ENCODE data around the gene SLC37A1.

SLC37A1 gene

GRCh38 chr21:42489991-42490390 lies 23.7 kb upstream of the SLC37A1 start:
- Histone ChIP-seq H3K27me3 (ENCODE audit: insufficient read depth, poor library complexity, severe bottlenecking) (peaks cover 5% of the 10 kb centered on the region), H3K4me3 (replicated peaks; ENCODE audit: insufficient read depth, low read length) (no peak overlapping the region), H3K27ac (replicated peaks) (no peak overlapping the region)
- no peak for DNase-seq (ENCODE audit: low read depth in 1 of 2, low spot score in 1 of 2)
- no peak for TF ChIP-seq POLR2AphosphoS5 (IDR thresholded peaks at IDR 0.05; ENCODE audit: low read depth)
- TF ChIP-seq REST (IDR thresholded peaks at IDR 0.05; ENCODE audit: insufficient replicate concordance, low read depth), result no peak
- no peak for TF ChIP-seq CTCF (IDR thresholded peaks at IDR 0.05; ENCODE audit: insufficient read depth, low read length)
- no peak for TF ChIP-seq SPI1 (IDR thresholded peaks at IDR 0.05; ENCODE audit: borderline replicate concordance, low read depth)
- TF ChIP-seq GABPA (IDR thresholded peaks at IDR 0.05; ENCODE audit: low read depth), result no peak

GRCh38 chr21:42490720-42491119 lies 22.9 kb upstream of the SLC37A1 start:
- peaks cover 12% of the 10 kb centered on the region for H3K27me3 ChIP-seq (ENCODE audit: insufficient read depth, poor library complexity, severe bottlenecking)
- TF ChIP-seq POLR2AphosphoS5 (IDR thresholded peaks at IDR 0.05; ENCODE audit: low read depth) (no peak), REST (IDR thresholded peaks at IDR 0.05; ENCODE audit: insufficient replicate concordance, low read depth) (no peak), CTCF (IDR thresholded peaks at IDR 0.05; ENCODE audit: insufficient read depth, low read length) (no peak), GABPA (IDR thresholded peaks at IDR 0.05; ENCODE audit: low read depth) (no peak), SPI1 (IDR thresholded peaks at IDR 0.05; ENCODE audit: borderline replicate concordance, low read depth) (no peak)

GRCh38 chr21:42491328-42491727 lies 22.3 kb upstream of the SLC37A1 start:
- Histone ChIP-seq H3K27ac (replicated peaks) (no peak overlapping the region), H3K27me3 (ENCODE audit: insufficient read depth, poor library complexity, severe bottlenecking) (peaks cover 12% of the 10 kb centered on the region), H3K4me3 (replicated peaks; ENCODE audit: insufficient read depth, low read length) (no peak overlapping the region)
- no peak for DNase-seq (ENCODE audit: low read depth in 1 of 2, low spot score in 1 of 2)
- TF ChIP-seq REST (IDR thresholded peaks at IDR 0.05; ENCODE audit: insufficient replicate concordance, low read depth) (no peak), CTCF (IDR thresholded peaks at IDR 0.05; ENCODE audit: insufficient read depth, low read length) (no peak), SPI1 (IDR thresholded peaks at IDR 0.05; ENCODE audit: borderline replicate concordance, low read depth) (no peak), GABPA (IDR thresholded peaks at IDR 0.05; ENCODE audit: low read depth) (no peak), POLR2AphosphoS5 (IDR thresholded peaks at IDR 0.05; ENCODE audit: low read depth) (no peak)

More at GRCh38 chr21:42490720-42491119, 22.9 kb upstream of the SLC37A1 start:
- DNase-seq (ENCODE audit: low read depth in 1 of 2, low spot score in 1 of 2), result no peak
- no peak overlapping the region for H3K27ac ChIP-seq (replicated peaks)
- no peak overlapping the region for H3K4me3 ChIP-seq (replicated peaks; ENCODE audit: insufficient read depth, low read length)
